Naive thymus-derived CD4-positive, alpha-beta T cell (primary cell): ENCODE data around the gene TKFC. TPM values are rescaled to one million over a fixed set of nuclear protein-coding genes. Genes with fewer than 3 reads are reported as not detected.
A peak's percentile ranks its signal among the peaks of the same experiment; 100 is the strongest.

Experiments used
- ATAC-seq: fragments of 150-1000 bp; cut with Tn5 transposase; 2 replicates; pipeline ENCODE4 v1.10.0; 2021; ENCODE audit warnings: mild to moderate bottlenecking, moderate library complexity
- CTCF ChIA-PET: fragments of 350-600 bp; sonication (Branson Sonifier 250); formaldehyde crosslinking; loops from one replicate; lab custom pipeline; 2021; ENCODE audit warnings: antibody characterized with exemption; lab: Charles Lee
- POLR2A ChIA-PET: fragments of 350-600 bp; sonication (Branson Sonifier 250); formaldehyde crosslinking; loops from one replicate; lab custom pipeline; 2021; ENCODE audit warnings: antibody characterized with exemption, inconsistent platforms; lab: Charles Lee
- DNase-seq, 9 donors: peaks; one replicate each; pipeline versions ENCODE4 v3.0.0 to v3.0.0-alpha.2; 2020 to 2022; ENCODE audit warnings: mixed read lengths in 1 of 9
- H3K27ac ChIP-seq: one replicate; pipeline ENCODE4 v1.7.0; 2013; ENCODE audit warnings: mild to moderate bottlenecking, low read depth, low read length, moderate library complexity
- H3K27me3 ChIP-seq, 2 donors: one replicate each; pipeline ENCODE4 v1.7.0; 2013; ENCODE audit warnings: low read length in 2 of 2, mild to moderate bottlenecking in 2 of 2, moderate library complexity in 2 of 2; ENCODE audit not compliant: control insufficient read depth in 2 of 2, insufficient read depth in 2 of 2
- H3K36me3 ChIP-seq, 3 experiments: 1 replicate in 2 of 3; 2 replicates in 1 of 3; pipeline ENCODE4 v1.7.0; 2013; ENCODE audit warnings: low read length in 3 of 3, mild to moderate bottlenecking in 3 of 3, moderate library complexity in 1 of 3; ENCODE audit not compliant: insufficient read depth in 3 of 3, control insufficient read depth in 2 of 3
- H3K4me1 ChIP-seq, 2 donors: one replicate each; pipeline ENCODE4 v1.7.0; 2013; ENCODE audit warnings: low read length in 2 of 2, mild to moderate bottlenecking in 2 of 2, moderate library complexity in 1 of 2; ENCODE audit not compliant: control insufficient read depth in 2 of 2, insufficient read depth in 2 of 2
- H3K4me3 ChIP-seq: 2 replicates; pipeline ENCODE4 v1.7.0; 2013; ENCODE audit warnings: mild to moderate bottlenecking, low read length
- H3K9me3 ChIP-seq, 3 experiments: 1 replicate in 2 of 3; 2 replicates in 1 of 3; pipeline ENCODE4 v1.7.0; 2013; ENCODE audit warnings: low read length in 3 of 3; ENCODE audit not compliant: control insufficient read depth in 2 of 3
- H3K27ac Mint-ChIP-seq, 9 donors: one replicate each; pipeline ENCODE4 v1.8.0; 2020 to 2022; ENCODE audit warnings: mixed read lengths in 9 of 9, mild to moderate bottlenecking in 8 of 9, moderate library complexity in 5 of 9, inconsistent platforms in 2 of 9
- H3K27me3 Mint-ChIP-seq, 5 donors: one replicate each; pipeline ENCODE4 v1.8.0; 2021 to 2022; ENCODE audit warnings: mixed read lengths in 5 of 5, mild to moderate bottlenecking in 1 of 5
- H3K36me3 Mint-ChIP-seq, 5 donors: one replicate each; pipeline ENCODE4 v1.8.0; 2020 to 2022; ENCODE audit warnings: mixed read lengths in 5 of 5, mild to moderate bottlenecking in 3 of 5, inconsistent platforms in 1 of 5
- H3K4me1 Mint-ChIP-seq, 7 donors: one replicate each; pipeline ENCODE4 v1.8.0; 2020 to 2022; ENCODE audit warnings: mixed read lengths in 7 of 7, mild to moderate bottlenecking in 3 of 7, inconsistent platforms in 1 of 7
- H3K4me3 Mint-ChIP-seq, 10 donors: one replicate each; pipeline ENCODE4 v1.8.0; 2020 to 2022; ENCODE audit warnings: mild to moderate bottlenecking in 10 of 10, mixed read lengths in 10 of 10, moderate library complexity in 6 of 10, inconsistent platforms in 2 of 10
- H3K9me3 Mint-ChIP-seq, 11 donors: one replicate each; pipeline ENCODE4 v1.8.0; 2020 to 2022; ENCODE audit warnings: mixed read lengths in 11 of 11, mild to moderate bottlenecking in 4 of 11, inconsistent platforms in 1 of 11, moderate library complexity in 1 of 11
- intact Hi-C, 2 donors: fragments of 100-400 bp; cut with micrococcal nuclease; formaldehyde crosslinking; loops; one replicate each; pipeline ENCODE4 v1.15.1; 2023
- polyA plus RNA-seq, 2 donors: library from polyadenylated mRNA; unstranded; fragments of 300-500 nt; fragmentation: Illumina TruSeq; gene quantifications; one replicate each; pipeline ENCODE4 v1.2.3, GENCODE V29; 2021
- total RNA-seq, 6 experiments: library from RNA in 5 of 6; stranded (reverse) in 5 of 6; gene quantifications; 1 replicate in 5 of 6; 2 replicates in 1 of 6; pipeline ENCODE4 v1.2.3 and lab custom pipeline; 2021 to 2026

TKFC gene
- total and polyA plus RNA-seq, 7 experiments from 2014 or later, result 24.6 to 59.9 (median 37.5) TPM

DNA sequence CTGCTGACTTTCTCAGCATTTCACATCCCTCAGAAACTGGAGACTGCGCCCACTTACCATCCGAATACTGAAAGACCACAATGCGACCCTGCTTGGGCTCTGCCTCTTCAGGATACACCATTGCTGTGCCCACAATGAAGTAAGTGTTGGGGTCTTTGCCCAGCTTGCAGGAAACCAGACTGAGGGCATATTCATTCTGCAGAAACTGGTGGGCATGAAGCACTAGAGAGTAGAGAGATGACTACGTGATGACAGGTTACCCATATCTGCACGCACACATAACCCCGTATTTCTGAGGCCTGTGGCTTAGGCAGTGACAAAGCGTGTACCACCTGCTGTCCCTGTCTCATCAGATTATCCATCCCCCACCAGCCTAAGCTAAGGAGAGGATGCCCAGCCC, 23.3 kb upstream of the TKFC start:
- ATAC-seq (no peak), DNase-seq (no peak)
- Histone ChIP-seq H3K4me3 (no peak overlapping the region), H3K4me1 (no peaks in the 10 kb centered on the region), H3K27ac (no peak overlapping the region), H3K27me3 (no peaks in the 10 kb centered on the region), H3K9me3 (no peaks in the 10 kb centered on the region), H3K36me3 (peaks cover 46 to 99% (median 50%) of the 10 kb centered on the region in 3 experiments)
- no peak overlapping the region for H3K4me3 Mint-ChIP-seq
- H3K4me1 Mint-ChIP-seq, result peaks cover 0 to 2% (median 0%) of the 10 kb centered on the region in 7 donors
- CTCF ChIA-PET, result no interaction called here
- peaks cover 11 to 35% (median 25%) of the 10 kb centered on the region in 5 donors for H3K36me3 Mint-ChIP-seq
- POLR2A ChIA-PET, result no interaction called here
- no peaks in the 10 kb centered on the region for H3K27me3 Mint-ChIP-seq
- no peak overlapping the region for H3K27ac Mint-ChIP-seq
- H3K9me3 Mint-ChIP-seq, result no peaks in the 10 kb centered on the region
- intact Hi-C loops, result no loop called here

DNA sequence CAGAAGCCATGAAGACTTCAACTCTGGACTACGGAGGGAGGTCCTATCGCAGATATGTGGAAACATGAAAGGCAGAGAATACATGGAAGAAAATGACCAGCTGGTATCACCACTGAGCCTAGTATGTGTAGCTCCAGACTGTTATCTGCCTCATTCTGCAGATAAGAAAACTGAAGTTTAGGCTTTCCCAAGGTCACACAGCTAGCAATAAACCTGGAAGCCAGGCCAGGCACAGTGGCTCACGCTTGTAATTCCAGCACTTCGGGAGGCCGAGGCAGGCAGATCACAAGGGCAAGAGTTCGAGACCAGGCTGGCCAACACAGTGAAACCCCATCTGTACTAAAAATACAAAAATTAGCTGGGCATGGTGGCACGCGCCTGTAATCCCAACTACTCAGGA, 22.3 kb upstream of the TKFC start:
- Mint-ChIP-seq H3K9me3 (no peaks in the 10 kb centered on the region), H3K4me3 (no peak overlapping the region), H3K27ac (no peak overlapping the region), H3K36me3 (peaks cover 11 to 37% (median 27%) of the 10 kb centered on the region in 5 donors), H3K4me1 (peaks cover 0 to 2% (median 0%) of the 10 kb centered on the region in 7 donors), H3K27me3 (no peaks in the 10 kb centered on the region)
- intact Hi-C loops, result no loop called here
- Histone ChIP-seq H3K4me3 (no peak overlapping the region), H3K27me3 (no peaks in the 10 kb centered on the region), H3K36me3 (peaks cover 53 to 99% (median 56%) of the 10 kb centered on the region in 3 experiments), H3K27ac (no peak overlapping the region), H3K4me1 (no peaks in the 10 kb centered on the region), H3K9me3 (no peaks in the 10 kb centered on the region)
- ChIA-PET POLR2A (no interaction called here), CTCF (no interaction called here)
- no peak for DNase-seq
- no peak for ATAC-seq

DNA sequence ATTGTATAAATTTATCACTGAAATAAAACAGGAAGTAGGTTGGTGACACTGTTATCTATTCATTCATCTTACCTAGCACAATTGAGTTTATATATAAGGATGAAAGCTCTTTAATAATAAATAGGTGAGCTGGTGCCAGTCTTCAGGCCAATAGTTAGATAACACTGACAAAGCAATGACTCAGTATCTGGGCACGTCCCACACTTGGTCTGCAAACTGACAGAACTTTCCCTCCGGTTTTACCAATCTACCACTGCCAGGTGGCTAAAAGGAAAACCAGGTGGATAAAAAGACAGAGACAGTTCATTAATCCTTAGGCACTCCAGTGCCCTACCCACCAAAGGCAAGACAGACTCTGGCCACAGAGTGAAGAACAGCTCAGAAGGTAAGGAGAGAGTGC, 17.8 kb upstream of the TKFC start:
- H3K27me3 ChIP-seq, result no peaks in the 10 kb centered on the region
- ChIA-PET POLR2A (interaction anchor here (0.7 kb wide), 1 partner anchor 15 kb away, joined by 3 read pairs; no protein-coding TSS in a partner anchor), CTCF (no interaction called here)
- H3K4me3 ChIP-seq, result no peak overlapping the region
- intact Hi-C loops, result no loop called here
- Mint-ChIP-seq H3K4me1 (peaks cover 0 to 8% (median 0%) of the 10 kb centered on the region in 7 donors), H3K9me3 (no peaks in the 10 kb centered on the region), H3K27me3 (no peaks in the 10 kb centered on the region), H3K4me3 (no peak overlapping the region), H3K36me3 (peaks cover 9 to 52% (median 23%) of the 10 kb centered on the region in 5 donors), H3K27ac (no peak overlapping the region)
- ATAC-seq, result no peak
- no peak for DNase-seq
- H3K27ac ChIP-seq, result no peak overlapping the region
- H3K36me3 ChIP-seq, result peaks cover 36 to 91% (median 55%) of the 10 kb centered on the region in 3 experiments
- H3K4me1 ChIP-seq, result no peaks in the 10 kb centered on the region
- no peaks in the 10 kb centered on the region for H3K9me3 ChIP-seq

DNA sequence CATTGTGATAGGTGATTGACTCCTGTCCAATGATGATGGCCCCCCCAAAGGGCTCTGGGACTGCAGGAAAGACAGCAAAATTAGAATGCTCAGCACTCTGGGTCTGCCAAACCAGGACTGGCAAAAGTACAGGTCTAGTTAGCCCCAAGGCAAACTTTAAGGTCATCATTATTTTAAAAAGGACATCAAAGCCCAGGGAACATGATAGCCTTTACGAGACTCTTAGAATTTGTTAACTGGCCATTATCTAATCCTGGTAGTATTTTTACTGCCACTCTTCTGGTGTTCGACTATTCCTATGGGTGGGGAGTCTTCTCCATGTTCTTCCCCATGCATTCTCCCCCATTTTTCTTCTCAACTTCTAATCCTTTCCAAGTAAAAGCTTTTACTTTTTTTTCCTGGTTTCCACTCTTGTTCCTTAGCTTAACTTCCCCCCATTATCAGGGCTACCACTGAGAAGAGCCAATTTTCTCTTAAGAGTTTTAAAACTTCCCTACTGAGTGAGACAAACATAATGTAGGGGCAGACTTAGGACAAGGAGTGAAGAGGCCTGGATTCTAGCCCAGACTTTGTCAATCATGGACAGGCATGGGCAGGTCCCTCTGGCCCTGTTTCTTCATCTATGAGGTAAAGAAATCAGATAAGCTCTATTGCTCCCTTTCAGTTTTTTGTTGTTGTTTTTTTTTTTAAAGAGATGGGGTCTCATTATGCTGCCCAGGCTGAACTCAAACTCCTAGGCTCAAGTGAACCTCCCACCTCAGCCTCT, 7.2 kb upstream of the TKFC start:
- peak overlapping the region in 1 of 9 donors; percentile 33 for H3K27ac Mint-ChIP-seq
- ChIA-PET CTCF (no interaction called here), POLR2A (interaction anchor here (0.7 kb wide), 1 partner anchor 82 kb away, joined by 3 read pairs; no protein-coding TSS in a partner anchor)
- no peaks in the 10 kb centered on the region for H3K4me1 ChIP-seq
- H3K4me3 ChIP-seq, result no peak overlapping the region
- H3K27me3 ChIP-seq, result no peaks in the 10 kb centered on the region
- H3K9me3 ChIP-seq, result no peaks in the 10 kb centered on the region
- no peaks in the 10 kb centered on the region for H3K27me3 Mint-ChIP-seq
- no peak overlapping the region for H3K4me3 Mint-ChIP-seq
- H3K36me3 Mint-ChIP-seq, result peaks cover 27 to 74% (median 34%) of the 10 kb centered on the region in 5 donors
- H3K9me3 Mint-ChIP-seq, result peaks cover 0 to 1% (median 0%) of the 10 kb centered on the region in 11 donors
- no peak for ATAC-seq
- peaks cover 12 to 35% (median 29%) of the 10 kb centered on the region in 7 donors for H3K4me1 Mint-ChIP-seq
- no peak overlapping the region for H3K27ac ChIP-seq
- no peak for DNase-seq
- intact Hi-C loops, result no loop called here
- peaks cover 45 to 84% (median 57%) of the 10 kb centered on the region in 3 experiments for H3K36me3 ChIP-seq

DNA sequence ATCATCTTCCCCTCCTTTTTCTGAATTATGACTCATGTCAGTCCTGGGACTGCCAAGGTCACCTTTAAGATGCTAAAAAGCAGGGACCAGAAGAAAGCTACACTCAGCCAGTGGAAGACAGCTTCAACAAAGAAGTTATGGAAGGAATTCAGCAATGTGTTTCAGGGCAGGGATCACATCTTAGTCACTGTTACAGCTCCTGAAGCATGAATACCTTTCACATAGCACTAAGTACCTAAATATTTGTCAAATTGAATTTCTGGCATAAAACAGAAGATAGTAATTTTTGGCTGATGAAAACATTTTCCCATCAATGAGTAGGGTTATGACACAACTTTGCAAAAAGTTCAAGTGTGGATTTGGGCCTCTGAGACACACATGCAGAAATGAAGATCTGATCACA, 5.4 kb upstream of the TKFC start:
- Histone ChIP-seq H3K4me3 (no peak overlapping the region), H3K27me3 (no peaks in the 10 kb centered on the region), H3K4me1 (peaks cover 14 to 15% of the 10 kb centered on the region in 2 donors), H3K9me3 (no peaks in the 10 kb centered on the region), H3K27ac (no peak overlapping the region), H3K36me3 (peaks cover 31 to 67% (median 47%) of the 10 kb centered on the region in 3 experiments)
- peaks cover 23 to 62% (median 31%) of the 10 kb centered on the region in 5 donors for H3K36me3 Mint-ChIP-seq
- H3K4me1 Mint-ChIP-seq, result peaks cover 28 to 53% (median 47%) of the 10 kb centered on the region in 7 donors
- peaks cover 0 to 1% (median 0%) of the 10 kb centered on the region in 11 donors for H3K9me3 Mint-ChIP-seq
- H3K27ac Mint-ChIP-seq, result no peak overlapping the region
- ChIA-PET CTCF (interaction anchor here (0.7 to 0.8 kb wide), 3 partner anchors 58 to 74 kb away, joined by 3 read pairs; no protein-coding TSS in a partner anchor), POLR2A (interaction anchor here (0.6 to 3.4 kb wide), 4 partner anchors 11 to 592 kb away, joined by 4 to 11 read pairs (median 5); partner anchors contain the start of genes CYB561A3 and TMEM138)
- no peaks in the 10 kb centered on the region for H3K27me3 Mint-ChIP-seq
- H3K4me3 Mint-ChIP-seq, result no peak overlapping the region
- intact Hi-C loops, result no loop called here
- ATAC-seq, result no peak
- no peak for DNase-seq

DNA sequence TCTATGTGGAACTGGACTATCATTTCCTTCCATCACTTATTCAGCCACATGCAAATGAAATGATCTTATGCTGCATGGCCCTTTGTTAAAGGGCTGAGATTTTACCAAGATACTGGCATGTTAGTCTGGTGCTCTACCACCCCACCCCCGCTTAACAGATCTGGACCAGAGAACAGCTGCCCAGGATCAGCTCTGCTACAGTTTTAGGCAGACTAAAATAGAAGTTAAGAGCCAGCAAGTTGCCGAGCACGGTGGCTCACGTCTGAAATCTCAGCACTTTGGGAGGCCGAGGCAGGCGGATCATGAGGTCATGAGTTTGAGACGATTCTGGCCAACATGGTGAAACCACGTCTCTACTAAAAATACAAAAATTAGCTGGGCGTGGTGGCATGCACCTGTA, 4.7 kb upstream of the TKFC start:
- no peak overlapping the region for H3K4me3 ChIP-seq
- no peak for ATAC-seq
- H3K36me3 Mint-ChIP-seq, result peaks cover 20 to 55% (median 27%) of the 10 kb centered on the region in 5 donors
- intact Hi-C loops, result no loop called here
- ChIA-PET CTCF (interaction anchor here (0.7 kb wide), 1 partner anchor 75 kb away, joined by 3 read pairs; no protein-coding TSS in a partner anchor), POLR2A (interaction anchor here (0.6 to 3.4 kb wide), 2 partner anchors 33 to 591 kb away, joined by 6 to 11 read pairs; partner anchors contain the start of genes CYB561A3 and TMEM138)
- no peak overlapping the region for H3K4me3 Mint-ChIP-seq
- H3K4me1 Mint-ChIP-seq, result peaks cover 28 to 59% (median 50%) of the 10 kb centered on the region in 7 donors
- no peaks in the 10 kb centered on the region for H3K27me3 Mint-ChIP-seq
- no peaks in the 10 kb centered on the region for H3K9me3 ChIP-seq
- H3K9me3 Mint-ChIP-seq, result peaks cover 0 to 1% (median 0%) of the 10 kb centered on the region in 11 donors
- peaks cover 25 to 62% (median 40%) of the 10 kb centered on the region in 3 experiments for H3K36me3 ChIP-seq
- H3K4me1 ChIP-seq, result peaks cover 15 to 16% of the 10 kb centered on the region in 2 donors
- no peaks in the 10 kb centered on the region for H3K27me3 ChIP-seq
- H3K27ac Mint-ChIP-seq, result no peak overlapping the region
- H3K27ac ChIP-seq, result no peak overlapping the region
- no peak for DNase-seq
